PC-9 (cell line): Measurements from ENCODE around the gene RASAL2. TPM values are rescaled to one million over a fixed set of nuclear protein-coding genes. Genes with fewer than 3 reads are reported as not detected.

Experiments
- BruUV-seq: library from RNA; stranded (reverse); fragments of 400-500 nt; replicated peaks from 2 replicates; lab custom pipeline; 2021; lab: Mats Ljungman, UMichigan
- CTCF ChIA-PET: fragments of 300-600 bp; sonication (Branson Sonifier 250); formaldehyde crosslinking; loops from one replicate; lab custom pipeline; 2022; ENCODE audit warnings: antibody characterized with exemption; lab: Charles Lee
- POLR2A ChIA-PET: fragments of 300-600 bp; sonication (Branson Sonifier 250); formaldehyde crosslinking; loops from one replicate; lab custom pipeline; 2022; ENCODE audit warnings: antibody characterized with exemption; ENCODE audit not compliant: unreplicated experiment; lab: Charles Lee
- DNase-seq, 2 experiments: peaks; one replicate each; pipeline versions ENCODE4 v3.0.0 to v3.0.0-alpha.2; 2015 to 2022; ENCODE audit warnings: mixed read lengths in 1 of 2
- H2AFZ ChIP-seq: fragments of 200-600 bp; sonication (generic); 2 replicates; pipeline ENCODE4 v1.8.1; 2017; ENCODE audit warnings: antibody characterized with exemption
- H3F3A ChIP-seq: fragments of 200-600 bp; sonication (generic); 2 replicates; pipeline ENCODE4 v1.8.1; 2017; ENCODE audit warnings: antibody characterized with exemption, mild to moderate bottlenecking, low read depth; ENCODE audit not compliant: insufficient read depth
- H3K27ac ChIP-seq: fragments of 200-600 bp; sonication (generic); 2 replicates; pipeline ENCODE4 v1.6.1; 2016; ENCODE audit warnings: mixed run types
- H3K27me3 ChIP-seq: fragments of 200-600 bp; sonication (generic); 2 replicates; pipeline ENCODE4 v1.6.1; 2016; ENCODE audit warnings: low read depth, mixed run types; ENCODE audit not compliant: insufficient read depth
- H3K36me3 ChIP-seq: fragments of 200-600 bp; sonication (generic); 2 replicates; pipeline ENCODE4 v1.6.1; 2016; ENCODE audit warnings: low read depth, mixed run types
- H3K4me1 ChIP-seq: fragments of 200-600 bp; sonication (generic); replicated peaks from 2 replicates; pipeline ENCODE4 v1.6.1; 2016; ENCODE audit warnings: mixed run types; ENCODE audit not compliant: insufficient read depth
- H3K4me2 ChIP-seq: fragments of 200-600 bp; sonication (generic); 2 replicates; pipeline ENCODE4 v1.6.1; 2017; ENCODE audit warnings: mixed run types
- H3K4me3 ChIP-seq: fragments of 200-600 bp; sonication (generic); 2 replicates; pipeline ENCODE4 v1.6.1; 2016; ENCODE audit warnings: mixed run types
- H3K79me2 ChIP-seq: fragments of 200-600 bp; sonication (generic); 2 replicates; pipeline ENCODE4 v1.6.1; 2017; ENCODE audit warnings: low read depth, mixed run types
- H3K9me2 ChIP-seq: fragments of 200-600 bp; sonication (generic); 2 replicates; pipeline ENCODE4 v1.8.1; 2017; ENCODE audit warnings: mild to moderate bottlenecking; ENCODE audit not compliant: insufficient read depth
- H3K9me3 ChIP-seq: fragments of 200-600 bp; sonication (generic); 2 replicates; pipeline ENCODE4 v1.8.1; 2016; ENCODE audit warnings: low read depth; ENCODE audit not compliant: insufficient read depth
- H4K20me1 ChIP-seq: fragments of 200-600 bp; sonication (generic); 2 replicates; pipeline ENCODE4 v1.8.1; 2017; ENCODE audit not compliant: insufficient read depth
- CTCF ChIP-seq: fragments of 200-600 bp; sonication (generic); conservative IDR thresholded peaks from 2 replicates; pipeline ENCODE4 v1.6.1; 2017; ENCODE audit warnings: mixed run types, antibody characterized with exemption, mild to moderate bottlenecking, moderate library complexity
- EZH2 ChIP-seq: fragments of 200-600 bp; sonication (generic); IDR thresholded peaks from 2 replicates; pipeline ENCODE4 v1.8.0; 2017; ENCODE audit warnings: antibody characterized with exemption, low read depth
- intact Hi-C: fragments of 100-400 bp; cut with micrococcal nuclease; formaldehyde crosslinking; loops from one replicate; pipeline ENCODE4 v1.10.0; 2022; ENCODE audit not compliant: unreplicated experiment
- total RNA-seq: library from RNA; stranded (reverse); gene quantifications from 2 replicates; pipeline ENCODE4 v1.2.3, GENCODE V29; 2021

Gene RASAL2
- total RNA-seq, 1 experiment from 2014 or later = 54.1 TPM

DNA sequence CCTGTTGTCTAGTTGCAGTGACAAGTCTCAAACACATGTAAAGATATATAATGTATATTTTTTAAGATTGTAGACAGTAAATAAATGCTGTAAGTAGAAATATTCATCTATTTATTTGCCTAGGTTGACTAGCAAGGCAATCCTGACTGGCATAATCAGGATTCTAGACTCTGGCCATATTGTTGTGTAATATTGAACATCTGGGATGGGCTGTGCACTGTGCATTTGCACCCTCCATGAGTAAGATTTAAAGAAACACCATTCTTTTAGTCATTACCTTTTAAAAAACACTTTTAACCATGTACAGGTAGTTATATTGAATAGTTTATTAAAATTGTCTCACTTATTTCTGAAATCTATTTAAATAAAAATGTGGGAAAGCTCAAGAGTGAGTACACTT lies 32.4 kb downstream of the RASAL2 start:
- Histone ChIP-seq H3K27ac (peak overlapping the region; percentile 90), H3K9me3 (no peaks in the 10 kb centered on the region; the same call in 1 of the 2 replicates), H3K4me1 (peaks cover 45% of the 10 kb centered on the region), H3K9me2 (no peaks in the 10 kb centered on the region; the same call in 1 of the 2 replicates), H3K27me3 (no peaks in the 10 kb centered on the region), H3F3A (peaks cover 39% of the 10 kb centered on the region), H3K4me2 (peak overlapping the region; percentile 62), H2AFZ (no peak overlapping the region), H3K79me2 (peaks cover 88% of the 10 kb centered on the region), H4K20me1 (no peaks in the 10 kb centered on the region), H3K4me3 (peak overlapping the region; percentile 9; the same call in 1 of the 2 replicates), H3K36me3 (peaks cover 11% of the 10 kb centered on the region)
- intact Hi-C loops = loop anchor here (2.0 to 10.0 kb wide), 6 partner anchors 31 to 409 kb away; partner anchors contain the start of gene RASAL2
- TF ChIP-seq CTCF = no peak
- no peak for TF ChIP-seq EZH2
- ChIA-PET CTCF (interaction anchor here (0.6 kb wide), 1 partner anchor 89 kb away, joined by 5 read pairs; no protein-coding TSS in a partner anchor), POLR2A (interaction anchor here (0.5 to 0.6 kb wide), 2 partner anchors 66 to 89 kb away, joined by 3 read pairs; no protein-coding TSS in a partner anchor)
- TSS peak; percentile 92 for BruUV-seq
- DNase-seq = no peak

GRCh38 chr1:178126741-178127185 lies 32.9 kb downstream of the RASAL2 start:
- Histone ChIP-seq H3K4me2 (peak overlapping the region; percentile 62), H3K79me2 (peaks cover 88% of the 10 kb centered on the region), H3K9me2 (no peaks in the 10 kb centered on the region; the same call in 1 of the 2 replicates), H3K4me3 (peak overlapping the region; percentile 9; the same call in 1 of the 2 replicates), H3K36me3 (peaks cover 11% of the 10 kb centered on the region), H3K9me3 (no peaks in the 10 kb centered on the region; the same call in 1 of the 2 replicates), H3F3A (peaks cover 39% of the 10 kb centered on the region), H3K27me3 (no peaks in the 10 kb centered on the region), H4K20me1 (no peaks in the 10 kb centered on the region), H2AFZ (no peak overlapping the region), H3K27ac (peak overlapping the region; percentile 90), H3K4me1 (peaks cover 45% of the 10 kb centered on the region)
- ChIA-PET POLR2A (interaction anchor here (0.6 to 0.7 kb wide), 2 partner anchors 89 to 112 kb away, joined by 3 to 4 read pairs; no protein-coding TSS in a partner anchor), CTCF (no interaction called here)
- TF ChIP-seq EZH2 (no peak), CTCF (no peak)
- no TSS peak for BruUV-seq
- peak; percentile 55 to 92 for DNase-seq
- intact Hi-C loops = loop anchor here (2.0 to 10.0 kb wide), 6 partner anchors 32 to 408 kb away; partner anchors contain the start of gene RASAL2

DNA sequence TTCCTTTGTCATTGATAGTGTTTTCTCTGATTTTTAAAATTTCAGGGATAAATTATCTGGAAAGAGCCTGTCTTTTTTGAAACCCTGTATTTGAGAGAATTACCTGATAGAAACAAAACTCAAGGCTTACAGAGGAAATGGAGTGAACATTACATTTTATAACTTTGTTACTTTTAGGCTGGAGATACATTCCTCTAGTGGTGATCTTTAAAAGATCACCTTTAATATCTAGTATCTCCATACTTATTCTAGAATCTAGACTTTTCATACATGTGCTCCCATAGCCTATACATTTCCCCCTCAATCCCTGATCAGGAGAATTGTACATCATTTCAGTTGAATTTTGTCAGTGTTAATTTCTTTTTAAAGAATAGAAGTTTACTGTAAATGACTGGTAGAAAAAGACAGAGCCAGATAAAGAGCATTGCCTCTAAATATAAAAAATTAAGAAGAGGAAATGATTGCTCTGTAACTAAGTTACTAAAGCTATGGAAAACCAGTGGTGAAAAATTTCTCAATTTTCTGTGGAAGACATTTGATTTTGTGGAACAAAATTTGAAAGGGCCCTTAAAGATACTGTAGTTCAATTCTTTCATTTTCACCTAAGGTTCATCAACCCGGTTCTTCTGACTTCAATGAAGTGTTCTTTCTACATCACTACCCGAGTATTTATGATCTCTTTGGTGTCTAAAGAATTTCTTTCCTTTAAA lies 33.7 kb downstream of the RASAL2 start:
- TF ChIP-seq EZH2 = no peak
- TF ChIP-seq CTCF = no peak
- Histone ChIP-seq H3K27ac (peak overlapping the region; percentile 90), H3K9me2 (no peaks in the 10 kb centered on the region; the same call in 1 of the 2 replicates), H4K20me1 (no peaks in the 10 kb centered on the region), H3K27me3 (no peaks in the 10 kb centered on the region), H3K36me3 (peaks cover 11% of the 10 kb centered on the region), H3K79me2 (peaks cover 86% of the 10 kb centered on the region), H2AFZ (no peak overlapping the region), H3K4me1 (peaks cover 45% of the 10 kb centered on the region), H3K4me3 (peak overlapping the region; percentile 9; the same call in 1 of the 2 replicates), H3K9me3 (no peaks in the 10 kb centered on the region; the same call in 1 of the 2 replicates), H3F3A (peaks cover 39% of the 10 kb centered on the region), H3K4me2 (peak overlapping the region; percentile 62)
- POLR2A ChIA-PET = interaction anchor here (0.7 kb wide), 2 partner anchors 27 to 111 kb away, joined by 4 read pairs; no protein-coding TSS in a partner anchor
- no peak for DNase-seq
- intact Hi-C loops = loop anchor here (2.0 to 10.0 kb wide), 6 partner anchors 33 to 407 kb away; partner anchors contain the start of gene RASAL2
- CTCF ChIA-PET = no interaction called here
- TSS peak; percentile 43 for BruUV-seq
